Measurements from ENCODE around the gene MYH9. TPM values are rescaled to one million over a fixed set of nuclear protein-coding genes. Genes with fewer than 3 reads are reported as not detected.
"Not testable (repeated sequence)": the region's sequence is repeated elsewhere in the genome, so short reads cannot be mapped to it uniquely, and the experiment has no call there.

The MYH9 gene
- total RNA-seq, 1 experiment from 2014 or later: 258 TPM

- ATAC-seq (no peak), DNase-seq (ENCODE audit: low read depth, low spot score) (no peak)
- H3K27me3 ChIP-seq (ENCODE audit: insufficient read depth, low read length): no peaks in the 10 kb centered on the region
- H4K20me1 ChIP-seq (ENCODE audit: insufficient read depth): no peaks in the 10 kb centered on the region
- H3K4me2 ChIP-seq (ENCODE audit: low read length): no peak overlapping the region
- H3K9ac ChIP-seq (ENCODE audit: low read length): no peak overlapping the region
- no peaks in the 10 kb centered on the region for H3K4me1 ChIP-seq (ENCODE audit: control insufficient read depth in 1 of 2, insufficient read depth in 2 of 2, low read length in 2 of 2)
- POLR2A ChIA-PET: no interaction called here
- CTCF ChIA-PET: no interaction called here
- TF ChIP-seq SP1 (IDR thresholded peaks at IDR 0.05; ENCODE audit: low read depth) (no peak), CBX3 (IDR thresholded peaks at IDR 0.05; ENCODE audit: low read depth) (no peak), JUND (IDR thresholded peaks at IDR 0.05) (no peak), ZFX (IDR thresholded peaks at IDR 0.05) (no peak), YY1 (IDR thresholded peaks at IDR 0.05; ENCODE audit: extremely low read depth, insufficient replicate concordance, low read depth, low read length) (no peak), ZBTB33 (IDR thresholded peaks at IDR 0.05; ENCODE audit: extremely low read depth, insufficient replicate concordance, low read length) (no peak), POLR2A (IDR thresholded peaks at IDR 0.05; ENCODE audit: borderline replicate concordance, extremely low read depth, insufficient read depth, insufficient read length) (no peak), MAX (IDR thresholded peaks at IDR 0.05) (no peak)
- H3K79me2 ChIP-seq (ENCODE audit: insufficient read depth, low read length): peaks cover 6% of the 10 kb centered on the region; the same call in 1 of the 2 replicates
- intact Hi-C loops (cut with micrococcal nuclease): no loop called here
- H3K9me2 ChIP-seq (ENCODE audit: insufficient read depth): no peaks in the 10 kb centered on the region
- no peak overlapping the region for H2AFZ ChIP-seq (ENCODE audit: low read depth, low read length, poor library complexity, severe bottlenecking)
- RAD21 ChIA-PET (ENCODE audit: low non-redundant PET in 1 of 2, low total read pairs in 2 of 2, uncharacterized antibody in 2 of 2, unreplicated experiment in 2 of 2): no interaction called here
- no peak overlapping the region for H3K4me3 ChIP-seq (replicated peaks in 1 of 2; ENCODE audit: low read depth in 1 of 2, low read length in 2 of 2)
- H3K36me3 ChIP-seq (ENCODE audit: control insufficient read depth in 1 of 2, insufficient read depth in 2 of 2, low read length in 2 of 2): peaks cover 58 to 74% of the 10 kb centered on the region in 2 experiments
- no TSS peak for BruUV-seq (replicated peaks)
- no peaks in the 10 kb centered on the region for H3K9me3 ChIP-seq (ENCODE audit: control insufficient read depth in 1 of 2, insufficient read depth in 1 of 2, low read depth in 1 of 2, low read length in 2 of 2)
- H3K27ac ChIP-seq (ENCODE audit: low read depth, low read length): no peak overlapping the region
Measured at GRCh38 chr22:36291831-36292740, 95.7 kb downstream of the MYH9 start.

- peaks cover 52 to 75% of the 10 kb centered on the region in 2 experiments for H3K36me3 ChIP-seq (ENCODE audit: control insufficient read depth in 1 of 2, insufficient read depth in 2 of 2, low read length in 2 of 2)
- CTCF ChIA-PET: not testable (repeated sequence)
Measured at GRCh38 chr22:36290391-36291075, 97.2 kb downstream of the MYH9 start.

GRCh38 chr22:36289948-36290371 lies 97.8 kb downstream of the MYH9 start:
- POLR2A ChIA-PET; CTCF ChIA-PET; DNase-seq (ENCODE audit: low read depth, low spot score); H3K79me2 ChIP-seq (ENCODE audit: insufficient read depth, low read length); H3K9me2 ChIP-seq (ENCODE audit: insufficient read depth); RAD21 ChIA-PET (ENCODE audit: low non-redundant PET in 1 of 2, low total read pairs in 2 of 2, uncharacterized antibody in 2 of 2, unreplicated experiment in 2 of 2); BruUV-seq (replicated peaks); H3K4me2 ChIP-seq (ENCODE audit: low read length); H3K27me3 ChIP-seq (ENCODE audit: insufficient read depth, low read length); H3K27ac ChIP-seq (ENCODE audit: low read depth, low read length); H3K9ac ChIP-seq (ENCODE audit: low read length); ATAC-seq; H3K9me3 ChIP-seq (ENCODE audit: control insufficient read depth in 1 of 2, insufficient read depth in 1 of 2, low read depth in 1 of 2, low read length in 2 of 2); H3K4me3 ChIP-seq (replicated peaks in 1 of 2; ENCODE audit: low read depth in 1 of 2, low read length in 2 of 2); H2AFZ ChIP-seq (ENCODE audit: low read depth, low read length, poor library complexity, severe bottlenecking); H3K4me1 ChIP-seq (ENCODE audit: control insufficient read depth in 1 of 2, insufficient read depth in 2 of 2, low read length in 2 of 2); intact Hi-C loops (cut with micrococcal nuclease); H4K20me1 ChIP-seq (ENCODE audit: insufficient read depth): not testable (repeated sequence)
- peaks cover 54 to 75% of the 10 kb centered on the region in 2 experiments for H3K36me3 ChIP-seq (ENCODE audit: control insufficient read depth in 1 of 2, insufficient read depth in 2 of 2, low read length in 2 of 2)

More at GRCh38 chr22:36290391-36291075, 97.2 kb downstream of the MYH9 start:
- intact Hi-C loops (cut with micrococcal nuclease); H3K9me2 ChIP-seq (ENCODE audit: insufficient read depth); H2AFZ ChIP-seq (ENCODE audit: low read depth, low read length, poor library complexity, severe bottlenecking); H3K4me3 ChIP-seq (replicated peaks in 1 of 2; ENCODE audit: low read depth in 1 of 2, low read length in 2 of 2); DNase-seq (ENCODE audit: low read depth, low spot score); POLR2A ChIA-PET; H3K9ac ChIP-seq (ENCODE audit: low read length); H3K4me2 ChIP-seq (ENCODE audit: low read length); BruUV-seq (replicated peaks); RAD21 ChIA-PET (ENCODE audit: low non-redundant PET in 1 of 2, low total read pairs in 2 of 2, uncharacterized antibody in 2 of 2, unreplicated experiment in 2 of 2); ATAC-seq; H4K20me1 ChIP-seq (ENCODE audit: insufficient read depth); H3K27me3 ChIP-seq (ENCODE audit: insufficient read depth, low read length); H3K79me2 ChIP-seq (ENCODE audit: insufficient read depth, low read length); H3K27ac ChIP-seq (ENCODE audit: low read depth, low read length); H3K4me1 ChIP-seq (ENCODE audit: control insufficient read depth in 1 of 2, insufficient read depth in 2 of 2, low read length in 2 of 2); H3K9me3 ChIP-seq (ENCODE audit: control insufficient read depth in 1 of 2, insufficient read depth in 1 of 2, low read depth in 1 of 2, low read length in 2 of 2): not testable (repeated sequence)

All from HCT116 (cell line).